ENCODE data around the gene POLG2.
A peak's percentile ranks its signal among the peaks of the same experiment; 100 is the strongest.

POLG2 gene

DNA sequence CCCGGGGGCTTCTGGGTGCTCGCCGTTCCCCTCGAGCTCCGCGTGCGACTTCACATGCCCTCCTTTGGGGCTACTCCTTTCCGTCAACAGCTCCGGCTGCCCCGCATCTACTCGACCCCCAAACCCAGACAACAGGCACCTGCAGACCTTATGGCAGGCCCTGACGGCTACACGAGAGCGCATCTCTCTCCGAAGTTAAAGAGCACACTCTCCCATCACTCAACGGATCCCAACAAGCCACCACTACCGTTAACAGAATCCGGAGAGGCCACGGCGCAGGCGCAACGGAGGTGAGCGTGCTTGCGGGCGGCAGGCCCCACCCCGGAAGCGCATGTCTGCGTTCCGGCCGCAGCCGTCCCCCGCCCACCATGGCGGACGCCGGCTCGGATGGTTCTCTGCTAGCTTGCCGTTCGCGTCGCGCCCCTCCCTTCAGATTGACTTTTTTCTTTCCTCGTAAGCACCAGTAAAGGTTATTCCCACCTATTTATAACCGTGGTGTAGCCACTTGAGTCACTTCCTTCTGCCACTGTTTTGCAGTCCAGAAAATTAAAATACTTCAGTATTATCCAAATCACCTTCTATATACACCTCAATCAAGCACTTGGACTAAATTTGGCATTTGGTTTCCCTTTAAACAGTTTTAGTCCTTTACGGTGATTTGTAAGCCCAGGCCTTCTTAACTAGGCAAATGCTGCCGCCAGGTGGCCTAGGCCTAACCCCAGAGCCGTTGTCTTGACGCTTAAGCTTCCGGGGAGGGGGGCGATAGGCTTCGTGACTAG lies at the start of gene POLG2:
Gene POLG2, minus strand, starts transcription at position 269 of the 779 bp plus-strand sequence. Its CDS starts 86 bp downstream, at position 183.
- peak; percentile 64 for TF ChIP-seq CTCF (conservative IDR thresholded peaks at IDR 0.05; ENCODE audit: low read depth, low read length)
- H3K4me3 ChIP-seq (ENCODE audit: low read depth, low read length) = peak within 1 kb of the TSS; percentile 75

GRCh38 chr17:64544742-64545141 lies 47.9 kb upstream of the POLG2 start:
- no peak overlapping the region for H3K4me3 ChIP-seq (ENCODE audit: low read depth, low read length)
- DNase-seq (ENCODE audit: low read depth) = no peak
- TF ChIP-seq CTCF (conservative IDR thresholded peaks at IDR 0.05; ENCODE audit: low read depth, low read length) = no peak

More for the DNA sequence above, at the start of gene POLG2:
- DNase-seq (ENCODE audit: low read depth) = peak; percentile 96

GRCh38 chr17:64540118-64540776 lies 43.4 kb upstream of the POLG2 start:
- TF ChIP-seq CTCF (conservative IDR thresholded peaks at IDR 0.05; ENCODE audit: low read depth, low read length) = no peak
- DNase-seq (ENCODE audit: low read depth) = no peak
- H3K4me3 ChIP-seq (ENCODE audit: low read depth, low read length) = no peak overlapping the region

DNA sequence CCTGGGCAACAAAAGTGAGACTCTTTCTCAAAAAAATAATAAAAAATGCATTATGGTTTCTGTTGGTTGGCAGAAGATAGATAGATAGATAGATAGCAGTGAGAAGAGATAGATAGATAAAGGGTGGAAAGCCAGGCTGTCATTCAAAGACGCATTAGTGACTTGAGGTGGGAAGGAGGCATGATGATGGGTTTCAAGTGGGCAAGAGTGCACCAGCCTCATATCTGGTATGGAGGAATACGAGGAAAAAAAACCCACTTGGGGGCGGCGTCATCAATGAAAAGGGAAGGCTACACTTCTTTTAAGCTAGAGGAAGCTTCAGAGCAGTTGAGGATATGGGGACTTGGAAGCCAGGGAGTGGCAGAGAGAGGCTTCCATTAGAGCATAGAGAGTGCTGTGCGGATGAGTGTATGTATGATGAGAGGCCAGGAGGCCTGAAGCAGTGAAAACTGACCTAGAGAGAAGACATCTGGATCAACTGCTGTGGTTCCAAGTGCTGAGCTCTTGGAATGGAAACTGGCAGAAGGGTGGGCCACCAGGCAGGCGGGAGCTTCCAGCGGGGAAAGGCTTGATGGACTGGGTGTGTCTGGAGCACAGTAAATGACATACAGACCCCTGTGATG lies 41.8 kb upstream of the POLG2 start:
- no peak for TF ChIP-seq CTCF (conservative IDR thresholded peaks at IDR 0.05; ENCODE audit: low read depth, low read length)
- H3K4me3 ChIP-seq (ENCODE audit: low read depth, low read length) = no peak overlapping the region
- DNase-seq (ENCODE audit: low read depth) = no peak

GRCh38 chr17:64537488-64537887 lies 40.6 kb upstream of the POLG2 start:
- no peak for DNase-seq (ENCODE audit: low read depth)
- H3K4me3 ChIP-seq (ENCODE audit: low read depth, low read length) = no peak overlapping the region
- no peak for TF ChIP-seq CTCF (conservative IDR thresholded peaks at IDR 0.05; ENCODE audit: low read depth, low read length)

DNA sequence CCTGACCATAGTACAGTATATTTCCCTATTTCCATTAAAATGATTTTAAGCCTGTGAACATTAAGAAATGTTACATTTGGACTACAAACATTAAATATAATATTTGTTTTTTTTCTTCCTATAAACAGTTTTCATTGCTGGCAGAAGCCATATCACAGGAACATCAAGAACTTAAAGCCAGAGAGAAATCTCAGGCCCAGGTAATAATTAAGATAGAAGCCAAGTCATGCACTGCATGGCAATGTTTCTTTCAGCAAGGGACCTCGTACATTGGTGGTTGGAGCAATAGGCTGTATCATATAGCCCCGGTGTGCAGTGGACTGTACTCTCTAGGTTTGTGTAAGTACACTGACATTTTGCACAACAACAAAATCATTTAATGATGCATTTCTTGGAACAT lies 40.1 kb upstream of the POLG2 start:
- DNase-seq (ENCODE audit: low read depth) = no peak
- no peak overlapping the region for H3K4me3 ChIP-seq (ENCODE audit: low read depth, low read length)
- no peak for TF ChIP-seq CTCF (conservative IDR thresholded peaks at IDR 0.05; ENCODE audit: low read depth, low read length)

Data from choroid plexus epithelial cell (primary cell).